SH-SY5Y (cell line): Measurements from ENCODE around the gene DLGAP4.

ENCODE experiments used
- GATA2 ChIP-seq: IDR thresholded peaks from 2 replicates; pipeline ENCODE4 v1.6.1; 2011; ENCODE audit warnings: mild to moderate bottlenecking, low read depth, low read length
- GATA3 ChIP-seq: IDR thresholded peaks from 2 replicates; pipeline ENCODE4 v1.6.1; 2011; ENCODE audit warnings: low read depth, mild to moderate bottlenecking, low read length, moderate library complexity

DNA sequence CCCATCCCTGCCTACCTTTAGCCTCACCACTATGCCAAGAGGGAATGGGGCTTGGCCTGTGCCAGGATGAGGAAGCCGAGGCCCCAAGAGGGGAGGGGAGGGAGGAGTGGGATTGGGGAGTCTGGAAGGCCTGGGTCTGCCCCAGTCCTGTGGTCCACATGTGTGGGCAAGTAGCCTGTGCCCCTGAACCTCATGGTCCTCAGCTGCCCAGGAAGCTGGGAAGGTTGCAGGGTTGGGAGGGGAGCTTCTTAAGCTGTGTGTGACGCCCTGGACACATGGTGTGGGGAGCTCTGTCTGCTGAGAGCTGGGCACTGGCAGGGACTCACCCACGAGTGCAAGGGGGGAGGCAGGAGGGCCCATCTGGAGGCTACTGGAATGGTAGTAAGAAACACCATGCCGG, 31.7 kb downstream of the DLGAP4 start:
- no peak for TF ChIP-seq GATA2
- TF ChIP-seq GATA3: no peak
